Activated naive CD8-positive, alpha-beta T cell (primary cell): ENCODE data around the gene PTPN22.

Experiments used
- H3K27ac Mint-ChIP-seq: one replicate; pipeline ENCODE4 v1.8.0; 2021; ENCODE audit warnings: mixed read lengths
- H3K27me3 Mint-ChIP-seq: one replicate; pipeline ENCODE4 v1.8.0; 2021; ENCODE audit warnings: mixed read lengths
- H3K36me3 Mint-ChIP-seq: one replicate; pipeline ENCODE4 v1.8.0; 2021; ENCODE audit warnings: mixed read lengths
- H3K4me1 Mint-ChIP-seq: one replicate; pipeline ENCODE4 v1.8.0; 2021; ENCODE audit warnings: low read depth, mixed read lengths
- H3K4me3 Mint-ChIP-seq: one replicate; pipeline ENCODE4 v1.8.0; 2021; ENCODE audit warnings: mild to moderate bottlenecking, mixed read lengths
- H3K9me3 Mint-ChIP-seq: one replicate; pipeline ENCODE4 v1.8.0; 2021; ENCODE audit warnings: low read depth, mixed read lengths

The PTPN22 gene

DNA sequence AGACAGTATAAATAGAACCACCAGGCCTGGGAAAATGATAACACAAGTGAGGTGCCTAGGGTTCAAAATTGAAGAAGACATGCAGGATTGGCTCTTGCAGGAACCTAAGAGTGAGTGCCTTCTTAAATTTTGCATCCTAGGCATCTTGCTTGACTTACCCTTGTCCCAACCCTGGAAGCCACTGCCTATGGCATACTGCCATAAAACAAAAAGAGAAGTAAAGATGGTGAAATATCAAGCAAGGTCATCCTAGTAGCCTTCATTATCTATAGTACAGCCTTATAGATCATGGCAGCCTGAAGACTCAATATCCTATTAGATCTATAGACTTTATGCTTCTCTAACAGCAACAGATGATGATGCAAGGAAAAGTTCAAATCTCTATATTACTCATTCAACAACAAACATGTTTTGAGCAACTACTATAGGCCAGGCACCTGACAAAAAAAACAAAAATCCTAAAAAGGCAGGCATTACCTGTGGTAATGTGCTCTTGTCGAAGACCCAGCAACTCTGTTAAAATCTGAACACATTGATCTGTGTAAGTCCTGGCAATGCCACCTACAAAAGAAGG is 26.8 kb upstream of the PTPN22 start:
- H3K4me1 Mint-ChIP-seq, result peaks cover 48% of the 10 kb centered on the region
- H3K9me3 Mint-ChIP-seq, result no peaks in the 10 kb centered on the region
- peak overlapping the region; percentile 81 for H3K27ac Mint-ChIP-seq
- peaks cover 22% of the 10 kb centered on the region for H3K36me3 Mint-ChIP-seq
- H3K4me3 Mint-ChIP-seq, result no peak overlapping the region
- H3K27me3 Mint-ChIP-seq, result no peaks in the 10 kb centered on the region

DNA sequence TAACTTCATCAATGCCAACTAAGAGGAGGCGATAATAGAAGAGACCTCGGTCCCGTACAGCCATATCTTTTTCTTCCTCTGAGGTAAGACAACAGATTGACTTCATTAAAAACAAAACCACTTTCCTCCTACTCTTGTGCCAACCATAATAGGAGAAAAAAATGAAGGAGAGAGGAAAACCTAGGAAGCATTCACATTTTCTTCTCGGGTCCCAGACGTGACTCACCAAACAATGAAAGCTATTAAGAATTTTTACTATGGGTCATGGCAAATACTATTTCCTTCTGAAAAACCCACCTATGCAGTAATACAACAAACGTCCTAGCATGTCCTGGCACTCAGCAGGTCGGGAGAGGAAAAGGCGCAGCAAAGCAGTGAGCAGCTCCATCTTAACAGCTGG is 24.4 kb upstream of the PTPN22 start:
- Mint-ChIP-seq H3K27me3 (no peaks in the 10 kb centered on the region), H3K36me3 (peaks cover 16% of the 10 kb centered on the region), H3K4me3 (no peak overlapping the region), H3K27ac (no peak overlapping the region), H3K9me3 (no peaks in the 10 kb centered on the region), H3K4me1 (peaks cover 25% of the 10 kb centered on the region)

DNA sequence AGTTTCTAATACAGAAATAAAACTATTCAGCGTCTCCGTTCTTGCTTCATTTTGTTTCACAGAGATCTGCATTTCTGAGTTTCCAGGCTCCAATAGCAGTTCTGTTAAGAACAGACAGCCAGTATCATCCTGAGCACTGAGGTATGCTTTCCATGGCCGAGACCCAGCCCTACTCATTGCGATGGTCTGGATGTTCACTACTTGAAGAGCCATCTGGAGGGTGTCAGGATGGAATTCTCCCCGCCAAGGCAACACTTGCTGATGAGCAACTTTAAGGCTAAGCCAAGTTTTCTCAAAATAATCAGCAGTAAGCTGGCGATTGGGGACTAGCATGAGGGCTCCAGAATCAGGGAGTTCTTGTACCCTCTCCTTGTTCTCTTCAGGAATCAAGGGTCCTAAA is 23.6 kb upstream of the PTPN22 start:
- Mint-ChIP-seq H3K9me3 (no peaks in the 10 kb centered on the region), H3K36me3 (peaks cover 19% of the 10 kb centered on the region), H3K4me1 (peaks cover 26% of the 10 kb centered on the region), H3K27ac (peak overlapping the region; percentile 51), H3K27me3 (no peaks in the 10 kb centered on the region), H3K4me3 (no peak overlapping the region)

DNA sequence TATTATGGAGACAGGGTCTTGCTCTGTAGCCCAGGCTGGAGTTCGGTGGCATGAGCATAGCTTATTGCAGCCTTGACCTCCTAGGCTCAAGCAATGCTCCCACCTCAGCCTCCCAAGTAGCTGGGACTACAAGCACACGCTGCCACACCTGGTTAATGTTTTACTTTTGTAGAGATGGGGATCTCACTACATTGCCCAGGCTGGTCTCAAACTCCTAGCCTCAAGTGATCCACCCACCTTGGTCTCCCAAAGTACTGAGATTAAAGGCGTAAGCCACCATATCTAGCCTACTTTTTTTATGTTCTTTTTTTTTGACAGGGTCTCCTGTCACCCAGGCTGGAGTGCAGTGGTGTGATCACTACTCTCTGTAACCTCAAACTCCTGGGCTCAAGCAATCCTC is 21.8 kb upstream of the PTPN22 start:
- no peaks in the 10 kb centered on the region for H3K9me3 Mint-ChIP-seq
- H3K27me3 Mint-ChIP-seq, result no peaks in the 10 kb centered on the region
- H3K27ac Mint-ChIP-seq, result peak overlapping the region; percentile 73
- H3K36me3 Mint-ChIP-seq, result peaks cover 10% of the 10 kb centered on the region
- peaks cover 9% of the 10 kb centered on the region for H3K4me1 Mint-ChIP-seq
- no peak overlapping the region for H3K4me3 Mint-ChIP-seq

DNA sequence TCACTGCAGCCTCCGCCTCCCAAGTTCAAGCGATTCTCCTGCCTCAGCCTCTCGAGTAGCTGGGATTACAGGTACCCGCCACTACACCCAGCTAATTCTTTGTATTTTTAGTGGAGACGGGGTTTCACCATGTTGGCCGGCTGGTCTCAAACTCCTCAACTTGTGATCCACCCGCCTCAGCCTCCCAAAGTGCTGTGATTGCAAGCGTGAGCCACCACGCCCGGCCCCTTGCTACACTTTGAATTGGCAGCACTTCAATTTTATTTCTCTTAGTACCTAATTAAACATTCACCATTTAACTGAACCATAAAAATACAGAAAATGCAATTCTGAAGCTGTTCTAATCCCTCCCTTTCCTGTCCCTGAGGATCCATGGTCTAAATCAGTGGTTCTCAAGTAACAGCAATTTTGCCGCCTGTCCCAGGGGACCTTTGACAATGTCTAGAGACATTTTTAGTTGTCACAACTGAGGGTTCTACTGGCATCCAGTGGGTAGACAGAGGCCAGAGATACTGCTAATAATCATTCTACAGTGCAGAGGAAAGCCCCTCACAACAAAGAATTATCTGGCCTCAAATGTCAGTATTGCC is 20.2 kb upstream of the PTPN22 start:
- H3K9me3 Mint-ChIP-seq, result no peaks in the 10 kb centered on the region
- peak overlapping the region; percentile 25 for H3K27ac Mint-ChIP-seq
- H3K4me3 Mint-ChIP-seq, result no peak overlapping the region
- H3K36me3 Mint-ChIP-seq, result peaks cover 10% of the 10 kb centered on the region
- H3K27me3 Mint-ChIP-seq, result no peaks in the 10 kb centered on the region
- peaks cover 16% of the 10 kb centered on the region for H3K4me1 Mint-ChIP-seq

DNA sequence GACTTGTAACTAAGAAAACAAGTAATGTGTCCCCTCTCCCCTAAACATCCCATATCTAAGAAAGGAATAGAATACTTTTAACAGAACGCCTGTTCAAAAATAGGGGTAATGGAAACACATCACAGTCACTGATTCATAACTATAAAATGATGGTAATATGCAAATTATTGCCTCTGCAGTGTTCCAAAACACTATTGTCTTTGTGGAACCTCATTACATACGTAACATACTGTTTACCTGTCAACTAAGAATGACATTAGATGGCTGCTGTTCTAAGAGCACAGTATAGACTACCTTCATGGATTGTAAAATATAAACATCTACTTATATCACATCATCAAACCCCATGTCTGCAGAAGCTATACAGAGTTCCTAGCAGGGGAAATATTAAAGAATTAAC is 19.3 kb upstream of the PTPN22 start:
- Mint-ChIP-seq H3K27ac (peak overlapping the region; percentile 80), H3K36me3 (peaks cover 10% of the 10 kb centered on the region), H3K4me1 (peaks cover 23% of the 10 kb centered on the region), H3K9me3 (no peaks in the 10 kb centered on the region), H3K4me3 (no peak overlapping the region), H3K27me3 (no peaks in the 10 kb centered on the region)

DNA sequence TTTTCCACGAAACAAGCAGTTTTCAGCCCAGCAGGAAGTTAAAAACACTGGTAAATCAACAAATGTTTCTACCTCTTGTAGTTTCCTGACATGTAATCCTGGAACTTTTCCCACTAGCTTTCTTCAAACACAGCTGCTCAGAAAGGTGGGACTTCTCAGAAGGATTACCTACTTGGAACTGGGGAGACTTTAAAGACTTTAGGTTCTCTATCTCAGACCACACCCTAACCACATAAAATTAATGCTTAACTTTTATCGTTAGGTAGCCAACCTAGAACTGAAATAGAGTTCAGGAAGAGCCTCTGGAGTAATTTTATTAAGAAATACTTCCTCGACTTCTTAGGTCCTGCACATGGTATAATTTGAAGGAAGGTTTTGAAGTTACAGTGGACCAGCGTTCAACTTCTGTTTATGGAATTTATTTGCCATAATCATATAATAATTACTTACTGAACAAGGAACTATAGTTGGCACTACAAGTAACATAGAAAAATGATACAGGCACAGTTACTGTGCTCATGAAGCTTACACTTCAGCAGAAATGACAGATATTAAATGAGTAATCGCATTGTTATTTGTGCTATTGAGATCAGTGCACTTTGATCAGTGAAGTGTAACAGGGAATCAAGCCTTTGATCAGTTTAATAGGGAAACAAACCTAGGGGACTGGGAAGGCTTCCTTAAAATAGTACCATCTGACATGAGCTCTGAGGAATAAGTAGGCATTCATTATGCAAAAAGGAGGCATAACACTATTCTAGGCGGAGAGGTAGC is 16.1 kb upstream of the PTPN22 start, which contains the start of gene BCL2L15:
TSS of gene BCL2L15 (minus strand) at position 180 of the 774 bp plus-strand sequence. CDS start 206 bp downstream, outside the sequence.
- Mint-ChIP-seq H3K27ac (peak within 1 kb of the TSS; percentile 41), H3K4me1 (peaks cover 23% of the 10 kb centered on the region), H3K9me3 (no peaks in the 10 kb centered on the region), H3K4me3 (no peak within 1 kb of the TSS), H3K36me3 (peaks cover 10% of the 10 kb centered on the region), H3K27me3 (no peaks in the 10 kb centered on the region)

DNA sequence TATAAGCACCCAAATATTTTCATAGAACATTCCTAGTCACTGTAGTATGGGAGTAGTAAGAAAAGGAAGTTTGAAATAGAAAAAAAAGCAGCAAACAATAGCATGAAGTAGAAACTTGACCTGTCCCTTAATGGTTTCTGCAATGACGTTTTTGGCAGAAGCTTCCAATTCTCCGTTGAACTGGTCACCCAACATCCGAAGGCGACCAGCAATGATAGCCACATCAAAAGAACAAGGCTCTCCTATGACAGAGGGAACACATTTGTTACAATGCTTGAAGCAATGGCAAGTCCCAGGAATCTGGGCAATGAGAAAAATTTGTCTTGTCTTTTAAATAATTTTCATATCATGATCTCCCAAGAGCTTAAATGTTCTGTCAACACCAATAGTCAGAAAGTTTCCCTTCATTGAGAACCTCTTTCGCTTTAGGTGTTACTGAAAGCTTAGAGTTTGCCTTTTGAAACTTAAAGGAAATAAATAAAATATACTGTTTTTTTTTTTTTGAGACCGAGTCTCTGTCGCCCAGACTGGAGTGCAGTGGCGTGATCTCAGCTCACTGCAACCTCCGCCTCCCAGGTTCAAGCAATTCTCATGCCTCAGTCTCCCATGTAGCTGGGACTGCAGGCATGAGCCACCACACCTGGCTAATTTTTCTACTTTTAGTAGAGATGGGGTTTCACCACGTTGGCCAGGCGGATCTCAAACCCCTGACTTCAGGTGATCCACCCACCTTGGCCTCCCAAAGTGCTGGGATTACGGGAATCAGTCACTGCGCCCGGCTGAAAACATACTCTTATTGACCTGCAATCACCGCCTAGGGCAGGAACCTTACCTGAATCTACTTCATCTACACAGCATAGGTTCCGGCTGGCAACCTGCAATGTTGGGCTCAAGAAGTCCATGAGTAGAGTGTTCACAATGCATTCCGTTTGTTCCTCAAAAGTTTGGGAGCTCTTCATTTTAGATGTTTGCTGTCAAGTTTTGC is 15.2 kb upstream of the PTPN22 start:
- H3K27me3 Mint-ChIP-seq, result no peaks in the 10 kb centered on the region
- no peaks in the 10 kb centered on the region for H3K9me3 Mint-ChIP-seq
- H3K36me3 Mint-ChIP-seq, result peaks cover 6% of the 10 kb centered on the region
- H3K27ac Mint-ChIP-seq, result peak overlapping the region; percentile 41
- H3K4me1 Mint-ChIP-seq, result peaks cover 23% of the 10 kb centered on the region
- H3K4me3 Mint-ChIP-seq, result no peak overlapping the region

DNA sequence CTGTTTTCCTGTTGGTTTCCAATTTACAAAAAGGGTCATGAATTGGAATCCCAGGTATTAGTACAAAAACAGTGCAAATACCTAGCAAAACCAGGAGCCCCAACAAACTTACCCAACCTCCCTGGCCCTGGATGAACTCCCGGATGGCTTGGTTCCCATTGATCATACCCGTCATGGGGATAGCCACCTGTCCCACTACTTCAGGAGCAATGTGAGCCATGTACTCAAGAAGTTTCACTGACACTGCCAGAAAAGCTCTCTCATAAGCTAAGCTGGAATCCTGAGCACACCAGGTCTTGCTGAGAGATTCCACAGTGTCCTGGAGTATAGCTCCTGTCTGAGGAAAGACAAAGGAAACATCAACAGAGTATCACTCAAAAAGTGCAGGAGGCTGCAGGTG is 10.1 kb upstream of the PTPN22 start:
- H3K4me3 Mint-ChIP-seq, result no peak overlapping the region
- H3K27me3 Mint-ChIP-seq, result no peaks in the 10 kb centered on the region
- no peak overlapping the region for H3K27ac Mint-ChIP-seq
- peaks cover 6% of the 10 kb centered on the region for H3K36me3 Mint-ChIP-seq
- H3K9me3 Mint-ChIP-seq, result no peaks in the 10 kb centered on the region
- H3K4me1 Mint-ChIP-seq, result peaks cover 41% of the 10 kb centered on the region

DNA sequence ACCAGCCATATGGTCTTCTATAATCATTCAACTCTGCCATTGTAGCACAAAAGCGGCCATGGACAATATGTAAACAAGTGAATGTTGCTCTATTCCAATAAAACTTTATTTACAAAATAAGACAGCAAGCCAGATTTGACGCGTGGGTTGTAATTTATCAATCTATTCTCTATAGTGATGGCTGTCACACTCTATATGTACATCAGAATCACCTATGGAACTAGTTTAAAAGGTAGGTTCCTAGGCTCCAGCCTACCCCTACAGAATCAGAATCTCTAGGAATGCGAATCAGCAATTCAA is 8.2 kb upstream of the PTPN22 start:
- H3K4me1 Mint-ChIP-seq, result peaks cover 50% of the 10 kb centered on the region
- H3K27me3 Mint-ChIP-seq, result no peaks in the 10 kb centered on the region
- H3K9me3 Mint-ChIP-seq, result peaks cover 6% of the 10 kb centered on the region
- H3K4me3 Mint-ChIP-seq, result no peak overlapping the region
- H3K36me3 Mint-ChIP-seq, result peaks cover 6% of the 10 kb centered on the region
- H3K27ac Mint-ChIP-seq, result no peak overlapping the region

DNA sequence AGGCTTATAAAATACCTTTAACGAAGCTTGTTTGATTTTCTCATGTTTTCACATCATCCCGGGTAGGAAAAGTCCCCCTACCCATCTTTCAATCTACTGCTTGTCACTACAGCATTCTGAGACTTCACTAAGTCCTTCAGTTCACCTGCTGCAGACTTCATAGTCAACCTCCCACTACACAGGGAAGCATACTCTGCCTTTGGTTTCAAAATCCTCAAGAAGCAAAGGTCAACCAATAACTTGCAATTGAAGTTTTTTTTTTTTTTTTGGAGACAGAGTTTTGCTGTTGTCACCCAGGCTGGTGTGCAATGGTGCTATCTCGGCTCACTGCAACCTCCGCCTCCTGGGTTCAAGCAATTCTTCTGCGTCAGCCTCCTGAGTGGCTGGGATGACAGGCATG is 4.7 kb upstream of the PTPN22 start:
- H3K4me1 Mint-ChIP-seq, result peaks cover 77% of the 10 kb centered on the region
- peaks cover 6% of the 10 kb centered on the region for H3K9me3 Mint-ChIP-seq
- peaks cover 3% of the 10 kb centered on the region for H3K36me3 Mint-ChIP-seq
- H3K27me3 Mint-ChIP-seq, result no peaks in the 10 kb centered on the region
- H3K4me3 Mint-ChIP-seq, result no peak overlapping the region
- H3K27ac Mint-ChIP-seq, result peak overlapping the region; percentile 96

DNA sequence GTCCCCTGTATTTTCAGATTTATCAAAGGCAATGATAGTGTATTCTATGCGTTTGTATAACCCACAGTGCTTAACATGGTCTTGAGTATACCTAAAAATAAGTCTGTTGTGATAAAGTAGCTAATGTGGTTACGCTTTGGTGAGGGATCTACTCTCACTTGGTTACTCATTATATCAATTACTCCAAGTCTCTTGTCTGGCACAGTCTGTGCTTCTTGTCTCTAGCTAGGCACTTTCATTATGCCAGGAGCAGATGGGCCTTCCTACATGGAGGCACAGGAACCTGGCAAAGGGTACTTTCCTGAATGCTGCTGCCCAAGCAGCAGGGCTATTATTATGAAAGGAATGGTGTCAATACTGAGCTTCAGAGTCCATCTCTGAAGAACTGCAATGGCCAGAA is 4.2 kb upstream of the PTPN22 start:
- peaks cover 3% of the 10 kb centered on the region for H3K36me3 Mint-ChIP-seq
- peaks cover 72% of the 10 kb centered on the region for H3K4me1 Mint-ChIP-seq
- no peaks in the 10 kb centered on the region for H3K27me3 Mint-ChIP-seq
- H3K9me3 Mint-ChIP-seq, result peaks cover 6% of the 10 kb centered on the region
- peak overlapping the region; percentile 36 for H3K4me3 Mint-ChIP-seq
- H3K27ac Mint-ChIP-seq, result peak overlapping the region; percentile 96

DNA sequence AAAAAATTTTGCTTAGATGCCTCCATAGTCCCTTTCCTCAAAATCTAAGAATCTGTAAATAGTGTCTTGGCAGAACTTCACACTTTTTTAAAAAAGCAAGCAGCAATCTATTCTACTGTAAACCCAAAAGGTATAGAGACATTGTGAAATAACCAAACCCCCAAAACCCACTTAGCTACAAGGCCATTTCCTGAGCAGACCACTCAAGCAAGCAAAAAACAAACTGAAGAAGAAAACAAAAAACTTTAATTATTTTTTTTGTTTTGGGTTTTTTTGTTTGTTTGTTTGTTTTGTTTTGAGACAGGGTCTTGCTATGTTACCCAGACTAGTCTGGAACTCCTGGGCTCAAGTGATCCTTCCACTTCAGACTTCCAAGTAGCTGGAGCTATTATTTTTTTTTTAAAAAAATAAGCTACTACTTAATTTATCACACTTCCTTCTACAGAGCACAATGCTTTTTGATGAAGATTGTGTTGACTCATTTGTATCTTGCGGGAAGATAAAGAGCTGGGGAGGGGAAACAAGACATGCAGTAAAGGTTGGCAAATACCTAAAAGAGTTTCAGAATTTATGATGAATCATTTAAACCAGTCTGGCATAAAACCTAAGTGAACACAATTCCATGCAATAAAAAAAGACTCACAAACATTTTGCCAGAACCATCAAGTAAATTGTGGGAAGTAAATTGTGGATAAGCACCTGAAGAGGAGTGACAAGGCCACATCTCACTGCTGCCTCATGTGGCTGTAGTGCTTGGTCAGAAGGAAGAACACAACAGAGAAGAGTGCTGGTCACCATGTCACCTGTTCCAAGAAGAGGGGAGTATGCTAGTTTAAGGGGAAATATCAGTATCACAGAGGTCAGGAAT is 2.7 kb upstream of the PTPN22 start:
- H3K4me3 Mint-ChIP-seq, result peak overlapping the region; percentile 76
- H3K27me3 Mint-ChIP-seq, result no peaks in the 10 kb centered on the region
- H3K36me3 Mint-ChIP-seq, result peaks cover 9% of the 10 kb centered on the region
- peaks cover 6% of the 10 kb centered on the region for H3K9me3 Mint-ChIP-seq
- peak overlapping the region; percentile 96 for H3K27ac Mint-ChIP-seq
- H3K4me1 Mint-ChIP-seq, result peaks cover 70% of the 10 kb centered on the region
